SK-N-SH treated with all-trans-retinoic acid at 6 μM for 48 hours (cell line): ENCODE data around the gene TUT4.

Experiments
- ATAC-seq: fragments of 200-7000 bp; cut with Tn5 transposase; 3 replicates; pipeline ENCODE4 v1.9.1; 2020; ENCODE audit warnings: mild to moderate bottlenecking, moderate library complexity
- ARNTL ChIP-seq: fragments of 450-650 bp; formaldehyde crosslinking; IDR thresholded peaks from 2 replicates; pipeline ENCODE4 v1.5.0; 2020; ENCODE audit warnings: low read depth, mild to moderate bottlenecking, moderate library complexity, borderline replicate concordance
- BACH2 ChIP-seq: fragments of 250-450 bp; sonication (Bioruptor Pico); IDR thresholded peaks from 2 replicates; pipeline ENCODE4 v1.9.0; 2021; ENCODE audit warnings: mild to moderate bottlenecking, borderline replicate concordance
- CREB5 ChIP-seq: fragments of 250-450 bp; sonication (Bioruptor Pico); IDR thresholded peaks from 2 replicates; pipeline ENCODE4 v1.5.1; 2020; ENCODE audit warnings: low read depth, mild to moderate bottlenecking, moderate library complexity
- CSDC2 ChIP-seq: fragments of 250-450 bp; sonication (Bioruptor Pico); IDR thresholded peaks from 2 replicates; pipeline ENCODE4 v1.5.0; 2020; ENCODE audit warnings: mild to moderate bottlenecking, moderate library complexity
- CSRNP3 ChIP-seq: fragments of 250-450 bp; sonication (Bioruptor Pico); IDR thresholded peaks from 2 replicates; pipeline ENCODE4 v1.5.1; 2021; ENCODE audit warnings: mild to moderate bottlenecking, moderate library complexity
- ESRRG ChIP-seq: fragments of 250-450 bp; sonication (Bioruptor Pico); IDR thresholded peaks from 2 replicates; pipeline ENCODE4 v1.6.1; 2021; ENCODE audit warnings: mild to moderate bottlenecking
- GLIS3 ChIP-seq: fragments of 250-450 bp; sonication (Bioruptor Pico); IDR thresholded peaks from 2 replicates; pipeline ENCODE4 v1.5.0; 2020; ENCODE audit warnings: mild to moderate bottlenecking, moderate library complexity
- ISL1 ChIP-seq: fragments of 250-450 bp; sonication (Bioruptor Pico); IDR thresholded peaks from 2 replicates; pipeline ENCODE4 v2.1.2; 2022; ENCODE audit warnings: mild to moderate bottlenecking, moderate library complexity
- OSR1 ChIP-seq: fragments of 250-450 bp; sonication (Bioruptor Pico); IDR thresholded peaks from 2 replicates; pipeline ENCODE4 v1.8.0; 2022; ENCODE audit warnings: moderate library complexity, mild to moderate bottlenecking, inconsistent platforms
- POU6F1 ChIP-seq: fragments of 250-450 bp; sonication (Bioruptor Pico); IDR thresholded peaks from 2 replicates; pipeline ENCODE4 v1.8.0; 2021; ENCODE audit warnings: low read depth, mild to moderate bottlenecking, moderate library complexity, borderline replicate concordance
- PPARA ChIP-seq: fragments of 250-450 bp; sonication (Bioruptor Pico); IDR thresholded peaks from 2 replicates; pipeline ENCODE4 v1.5.0; 2020; ENCODE audit warnings: mild to moderate bottlenecking, borderline replicate concordance
- RARB ChIP-seq: fragments of 250-450 bp; sonication (Bioruptor Pico); IDR thresholded peaks from 2 replicates; pipeline ENCODE4 v1.8.0; 2021; ENCODE audit warnings: mild to moderate bottlenecking, moderate library complexity
- SNAI2 ChIP-seq: fragments of 250-450 bp; sonication (Bioruptor Pico); IDR thresholded peaks from 2 replicates; pipeline ENCODE4 v1.5.0; 2020; ENCODE audit warnings: mild to moderate bottlenecking, moderate library complexity
- TCF4 ChIP-seq: fragments of 250-450 bp; sonication (Bioruptor Pico); IDR thresholded peaks from 2 replicates; pipeline ENCODE4 v1.8.0; 2021; ENCODE audit warnings: mild to moderate bottlenecking, moderate library complexity, borderline replicate concordance
- TOX ChIP-seq: fragments of 250-450 bp; sonication (Bioruptor Pico); IDR thresholded peaks from 2 replicates; pipeline ENCODE4 v1.8.0; 2021; ENCODE audit warnings: mild to moderate bottlenecking, moderate library complexity, borderline replicate concordance
- ZC3H10 ChIP-seq: fragments of 250-450 bp; sonication (Bioruptor Pico); IDR thresholded peaks from 2 replicates; pipeline ENCODE4 v1.5.1; 2021; ENCODE audit warnings: mild to moderate bottlenecking, moderate library complexity
- ZFP3 ChIP-seq: fragments of 250-450 bp; sonication (Bioruptor Pico); IDR thresholded peaks from 2 replicates; pipeline ENCODE4 v1.5.0; 2020; ENCODE audit warnings: mild to moderate bottlenecking, moderate library complexity
- ZFP30 ChIP-seq: fragments of 450-650 bp; formaldehyde crosslinking; IDR thresholded peaks from 2 replicates; pipeline ENCODE4 v1.5.0; 2022; ENCODE audit warnings: mild to moderate bottlenecking, moderate library complexity
- ZNF565 ChIP-seq: fragments of 450-650 bp; formaldehyde crosslinking; conservative IDR thresholded peaks from 2 replicates; pipeline ENCODE4 v1.5.0; 2020; ENCODE audit warnings: low read depth, mild to moderate bottlenecking, moderate library complexity
- ZNF70 ChIP-seq: fragments of 450-650 bp; formaldehyde crosslinking; IDR thresholded peaks from 2 replicates; pipeline ENCODE4 v1.5.0; 2020; ENCODE audit warnings: mild to moderate bottlenecking, moderate library complexity
- ZNF8 ChIP-seq: fragments of 450-650 bp; formaldehyde crosslinking; IDR thresholded peaks from 2 replicates; pipeline ENCODE4 v1.5.0; 2020; ENCODE audit warnings: mild to moderate bottlenecking, moderate library complexity
- TF ChIP-seq, protein P1 (sequence below): fragments of 250-450 bp; sonication (Bioruptor Pico); IDR thresholded peaks from 2 replicates; pipeline ENCODE4 v1.5.0; 2020; ENCODE audit warnings: mild to moderate bottlenecking, moderate library complexity
- TF ChIP-seq, protein P2 (sequence below): fragments of 250-450 bp; sonication (Bioruptor Pico); IDR thresholded peaks from 2 replicates; pipeline ENCODE4 v1.8.0; 2020; ENCODE audit warnings: mild to moderate bottlenecking, moderate library complexity, borderline replicate concordance

The TUT4 gene

GRCh38 chr1:52530563-52531144, 22.2 kb downstream of the TUT4 start:
- no peak for TF ChIP-seq GLIS3 (CRISPR knock-in tag)
- no peak for TF ChIP-seq OSR1
- TF ChIP-seq CREB5 (CRISPR knock-in tag), result no peak
- TF ChIP-seq ZFP3 (CRISPR knock-in tag), result no peak
- no peak for TF ChIP-seq ARNTL (CRISPR knock-in tag)
- TF ChIP-seq RARB (CRISPR knock-in tag), result no peak
- TF ChIP-seq ZNF565, result no peak
- TF ChIP-seq BACH2 (CRISPR knock-in tag), result no peak
- TF ChIP-seq SNAI2 (CRISPR knock-in tag), result no peak
- TF ChIP-seq ZC3H10 (CRISPR knock-in tag), result no peak
- TF ChIP-seq ESRRG (CRISPR knock-in tag), result no peak
- TF ChIP-seq TOX (CRISPR knock-in tag), result no peak
- no peak for TF ChIP-seq CSRNP3
- TF ChIP-seq, protein P1, sequence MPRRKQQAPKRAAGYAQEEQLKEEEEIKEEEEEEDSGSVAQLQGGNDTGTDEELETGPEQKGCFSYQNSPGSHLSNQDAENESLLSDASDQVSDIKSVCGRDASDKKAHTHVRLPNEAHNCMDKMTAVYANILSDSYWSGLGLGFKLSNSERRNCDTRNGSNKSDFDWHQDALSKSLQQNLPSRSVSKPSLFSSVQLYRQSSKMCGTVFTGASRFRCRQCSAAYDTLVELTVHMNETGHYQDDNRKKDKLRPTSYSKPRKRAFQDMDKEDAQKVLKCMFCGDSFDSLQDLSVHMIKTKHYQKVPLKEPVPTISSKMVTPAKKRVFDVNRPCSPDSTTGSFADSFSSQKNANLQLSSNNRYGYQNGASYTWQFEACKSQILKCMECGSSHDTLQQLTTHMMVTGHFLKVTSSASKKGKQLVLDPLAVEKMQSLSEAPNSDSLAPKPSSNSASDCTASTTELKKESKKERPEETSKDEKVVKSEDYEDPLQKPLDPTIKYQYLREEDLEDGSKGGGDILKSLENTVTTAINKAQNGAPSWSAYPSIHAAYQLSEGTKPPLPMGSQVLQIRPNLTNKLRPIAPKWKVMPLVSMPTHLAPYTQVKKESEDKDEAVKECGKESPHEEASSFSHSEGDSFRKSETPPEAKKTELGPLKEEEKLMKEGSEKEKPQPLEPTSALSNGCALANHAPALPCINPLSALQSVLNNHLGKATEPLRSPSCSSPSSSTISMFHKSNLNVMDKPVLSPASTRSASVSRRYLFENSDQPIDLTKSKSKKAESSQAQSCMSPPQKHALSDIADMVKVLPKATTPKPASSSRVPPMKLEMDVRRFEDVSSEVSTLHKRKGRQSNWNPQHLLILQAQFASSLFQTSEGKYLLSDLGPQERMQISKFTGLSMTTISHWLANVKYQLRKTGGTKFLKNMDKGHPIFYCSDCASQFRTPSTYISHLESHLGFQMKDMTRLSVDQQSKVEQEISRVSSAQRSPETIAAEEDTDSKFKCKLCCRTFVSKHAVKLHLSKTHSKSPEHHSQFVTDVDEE (CRISPR knock-in tag), result no peak
- TF ChIP-seq ISL1, result no peak
- no peak for TF ChIP-seq PPARA (CRISPR knock-in tag)
- no peak for TF ChIP-seq POU6F1
- TF ChIP-seq TCF4 (CRISPR knock-in tag), result no peak
- no peak for ATAC-seq

DNA sequence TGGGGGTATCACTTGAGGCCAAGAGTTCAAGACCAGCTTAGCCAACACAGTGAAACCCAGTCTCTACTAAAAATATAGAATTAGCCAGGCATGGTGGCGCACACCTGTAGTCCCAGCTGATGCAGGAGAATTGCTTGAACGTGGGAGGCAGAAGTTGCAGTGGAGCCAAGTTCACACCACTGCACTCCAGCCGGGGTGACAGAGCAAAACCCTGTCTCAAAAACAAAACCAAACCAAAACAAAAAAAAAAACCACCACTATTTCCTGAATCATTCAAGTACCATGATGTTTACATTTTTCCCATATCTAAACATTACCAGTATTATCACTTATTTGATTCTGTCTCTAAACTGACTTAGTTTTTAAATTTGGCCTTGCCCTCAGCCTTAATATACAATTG, 29.5 kb downstream of the TUT4 start:
- TF ChIP-seq TOX (CRISPR knock-in tag) (no peak), ZNF565 (no peak), ZNF70 (CRISPR knock-in tag) (no peak), ISL1 (no peak), CREB5 (CRISPR knock-in tag) (no peak), PPARA (CRISPR knock-in tag) (no peak), POU6F1 (no peak), CSDC2 (CRISPR knock-in tag) (no peak), TCF4 (CRISPR knock-in tag) (no peak), RARB (CRISPR knock-in tag) (no peak), ZFP3 (CRISPR knock-in tag) (no peak), ZFP30 (CRISPR knock-in tag) (no peak), OSR1 (no peak), BACH2 (CRISPR knock-in tag) (no peak), ZC3H10 (CRISPR knock-in tag) (no peak), ESRRG (CRISPR knock-in tag) (no peak), ZNF8 (CRISPR knock-in tag) (no peak)
- TF ChIP-seq, protein P1 (CRISPR knock-in tag), result no peak
- TF ChIP-seq, protein P2, sequence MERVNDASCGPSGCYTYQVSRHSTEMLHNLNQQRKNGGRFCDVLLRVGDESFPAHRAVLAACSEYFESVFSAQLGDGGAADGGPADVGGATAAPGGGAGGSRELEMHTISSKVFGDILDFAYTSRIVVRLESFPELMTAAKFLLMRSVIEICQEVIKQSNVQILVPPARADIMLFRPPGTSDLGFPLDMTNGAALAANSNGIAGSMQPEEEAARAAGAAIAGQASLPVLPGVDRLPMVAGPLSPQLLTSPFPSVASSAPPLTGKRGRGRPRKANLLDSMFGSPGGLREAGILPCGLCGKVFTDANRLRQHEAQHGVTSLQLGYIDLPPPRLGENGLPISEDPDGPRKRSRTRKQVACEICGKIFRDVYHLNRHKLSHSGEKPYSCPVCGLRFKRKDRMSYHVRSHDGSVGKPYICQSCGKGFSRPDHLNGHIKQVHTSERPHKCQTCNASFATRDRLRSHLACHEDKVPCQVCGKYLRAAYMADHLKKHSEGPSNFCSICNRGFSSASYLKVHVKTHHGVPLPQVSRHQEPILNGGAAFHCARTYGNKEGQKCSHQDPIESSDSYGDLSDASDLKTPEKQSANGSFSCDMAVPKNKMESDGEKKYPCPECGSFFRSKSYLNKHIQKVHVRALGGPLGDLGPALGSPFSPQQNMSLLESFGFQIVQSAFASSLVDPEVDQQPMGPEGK (CRISPR knock-in tag), result no peak
- ATAC-seq, result no peak
